Measurements from ENCODE around the gene TMEM243. TPM values are rescaled to one million over a fixed set of nuclear protein-coding genes. Genes with fewer than 3 reads are reported as not detected.
"Not testable (repeated sequence)": the region's sequence is repeated elsewhere in the genome, so short reads cannot be mapped to it uniquely, and the experiment has no call there.

The TMEM243 gene
- total RNA-seq, 4 donors from 2014 or later, result 2.2 to 59.4 (median 19.1) TPM; not detected in 1

GRCh38 chr7:87204933-87205332, 14.6 kb downstream of the TMEM243 start:
- no peak for TF ChIP-seq POLR2A (IDR thresholded peaks at IDR 0.05)
- TF ChIP-seq EP300 (IDR thresholded peaks at IDR 0.05; ENCODE audit: low read depth), result no peak
- no peak for TF ChIP-seq POLR2AphosphoS5 (IDR thresholded peaks at IDR 0.05)
- no peak for TF ChIP-seq CTCF (IDR thresholded peaks at IDR 0.05)
- peaks cover 7 to 18% of the 10 kb centered on the region in 2 donors for H3K9me3 ChIP-seq
- 67% methylated on average over 3 of the region's 3 CpGs; no CpG with 5 or more reads in 1 of the 2 donors for WGBS, 2 donors (ENCODE audit: low coverage in 1 of 2)
- no peak overlapping the region for H3K27ac ChIP-seq
- H3K4me3 ChIP-seq, result no peak overlapping the region
- no peak for DNase-seq
- no peaks in the 10 kb centered on the region for H3K36me3 ChIP-seq
- in situ Hi-C loops (cut with MboI; ENCODE audit: low pct_ligation_motif_present in 1 of 4, low pct_unique_long_range_greater_than_20kb in 1 of 4, low sequenced_read_pairs in 3 of 4) (no loop called here), intact Hi-C loops (cut with DNase I; ENCODE audit: low total_unique reads) (no loop called here)
- peaks cover 0 to 5% (median 0%) of the 10 kb centered on the region in 4 donors for H3K4me1 ChIP-seq
- H3K27me3 ChIP-seq, result no peaks in the 10 kb centered on the region

GRCh38 chr7:87203929-87204328, 15.6 kb downstream of the TMEM243 start:
- H3K4me1 ChIP-seq; H3K27me3 ChIP-seq; intact Hi-C loops (cut with DNase I; ENCODE audit: low total_unique reads); in situ Hi-C loops (cut with MboI; ENCODE audit: low pct_ligation_motif_present in 1 of 4, low pct_unique_long_range_greater_than_20kb in 1 of 4, low sequenced_read_pairs in 3 of 4); H3K4me3 ChIP-seq; DNase-seq; H3K27ac ChIP-seq; H3K36me3 ChIP-seq: not testable (repeated sequence)
- H3K9me3 ChIP-seq, result peaks cover 7 to 18% of the 10 kb centered on the region in 2 donors
- 82% methylated on average over 4 of the region's 4 CpGs for WGBS, 2 donors (ENCODE audit: low coverage in 1 of 2)

- in situ Hi-C loops (cut with MboI; ENCODE audit: low pct_ligation_motif_present in 1 of 4, low pct_unique_long_range_greater_than_20kb in 1 of 4, low sequenced_read_pairs in 3 of 4) (no loop called here), intact Hi-C loops (cut with DNase I; ENCODE audit: low total_unique reads) (no loop called here)
- Histone ChIP-seq H3K27me3 (no peaks in the 10 kb centered on the region), H3K4me1 (peaks cover 0 to 5% (median 0%) of the 10 kb centered on the region in 4 donors), H3K27ac (no peak overlapping the region), H3K36me3 (peaks cover 0 to 4% (median 0%) of the 10 kb centered on the region in 4 donors), H3K9me3 (peaks cover 7 to 18% of the 10 kb centered on the region in 2 donors), H3K4me3 (no peak overlapping the region)
- DNase-seq, result no peak
- 84 to 94% methylated on average over 2 of the region's 2 CpGs for WGBS, 2 donors (ENCODE audit: low coverage in 1 of 2)
- no peak for TF ChIP-seq POLR2A (IDR thresholded peaks at IDR 0.05)
- TF ChIP-seq POLR2AphosphoS5 (IDR thresholded peaks at IDR 0.05), result no peak
- no peak for TF ChIP-seq EP300 (IDR thresholded peaks at IDR 0.05; ENCODE audit: low read depth)
- TF ChIP-seq CTCF (IDR thresholded peaks at IDR 0.05), result no peak
Measured at GRCh38 chr7:87202705-87203104, 16.8 kb downstream of the TMEM243 start.

GRCh38 chr7:87202208-87202607, 17.3 kb downstream of the TMEM243 start:
- intact Hi-C loops (cut with DNase I; ENCODE audit: low total_unique reads) (no loop called here), in situ Hi-C loops (cut with MboI; ENCODE audit: low pct_ligation_motif_present in 1 of 4, low pct_unique_long_range_greater_than_20kb in 1 of 4, low sequenced_read_pairs in 3 of 4) (no loop called here)
- no peak for DNase-seq
- Histone ChIP-seq H3K4me1 (peaks cover 0 to 5% (median 0%) of the 10 kb centered on the region in 4 donors), H3K9me3 (peaks cover 7 to 18% of the 10 kb centered on the region in 2 donors), H3K4me3 (no peak overlapping the region), H3K27me3 (no peaks in the 10 kb centered on the region), H3K27ac (no peak overlapping the region), H3K36me3 (peaks cover 0 to 6% (median under 1%) of the 10 kb centered on the region in 4 donors)
- WGBS, 2 donors (ENCODE audit: low coverage in 1 of 2), result 80 to 92% methylated on average over 1 of the region's 1 CpG
- no peak for TF ChIP-seq EP300 (IDR thresholded peaks at IDR 0.05; ENCODE audit: low read depth)
- no peak for TF ChIP-seq CTCF (IDR thresholded peaks at IDR 0.05)
- no peak for TF ChIP-seq POLR2A (IDR thresholded peaks at IDR 0.05)
- no peak for TF ChIP-seq POLR2AphosphoS5 (IDR thresholded peaks at IDR 0.05)

All from transverse colon (tissue), 4 donors.